ENCODE results near the gene ADAR. TPM values are rescaled to one million over a fixed set of nuclear protein-coding genes. Genes with fewer than 3 reads are reported as not detected.

Gene ADAR
- total and polyA plus RNA-seq, 2 donors (not counting 3 experiments of a cell fraction or from before 2014, with no cell fraction given) = 88.2 to 141 TPM

- no peaks in the 10 kb centered on the region for H4K20me1 ChIP-seq (replicated peaks; ENCODE audit: control insufficient read depth, extremely low read depth, insufficient read depth, low read length)
- CTCF ChIA-PET = interaction anchor here (0.7 to 1.0 kb wide), 2 partner anchors 13 to 93 kb away, joined by 4 to 5 read pairs; no protein-coding TSS in a partner anchor
- dilution Hi-C loops (cut with MboI; ENCODE audit: extremely low pct_ligation_motif_present, low sequenced_read_pairs) = no loop called here
- H3K4me3 ChIP-seq (replicated peaks in 1 of 3; ENCODE audit: insufficient read depth in 1 of 3, low read depth in 1 of 3, low read length in 3 of 3) = no peak overlapping the region
- no peak overlapping the region for H3K4me2 ChIP-seq (ENCODE audit: insufficient read depth, low read length)
- H3K9ac ChIP-seq (replicated peaks; ENCODE audit: extremely low read depth, insufficient read depth, low read length) = no peak overlapping the region
- no peaks in the 10 kb centered on the region for H3K36me3 ChIP-seq (ENCODE audit: control insufficient read depth in 2 of 2, extremely low read depth in 1 of 2, insufficient read depth in 2 of 2, low read length in 2 of 2)
- POLR2A ChIA-PET = no interaction called here
- intact Hi-C loops (cut with micrococcal nuclease) = no loop called here
- no peaks in the 10 kb centered on the region for H3K9me3 ChIP-seq (replicated peaks; ENCODE audit: control insufficient read depth, insufficient read depth, low read length)
- DNase-seq (ENCODE audit: low read depth, low spot score) = no peak
- no peak overlapping the region for H2AFZ ChIP-seq (ENCODE audit: low read depth, low read length)
- H3K27me3 ChIP-seq (ENCODE audit: control insufficient read depth in 2 of 2, insufficient read depth in 2 of 2, low read length in 2 of 2) = peaks cover 3% of the 10 kb centered on the region in 2 experiments
- no peak for TF ChIP-seq MYC (IDR thresholded peaks at IDR 0.05; ENCODE audit: low read depth, low read length)
- TF ChIP-seq EZH2 (IDR thresholded peaks at IDR 0.05; ENCODE audit: borderline replicate concordance, low read depth, low read length, severe bottlenecking) = no peak
- no peak for TF ChIP-seq FOS (IDR thresholded peaks at IDR 0.05; ENCODE audit: borderline replicate concordance, insufficient read depth, low read length)
- TF ChIP-seq CTCF (IDR thresholded peaks at IDR 0.05; ENCODE audit: extremely low read depth in 1 of 2, insufficient read depth in 1 of 2, low read depth in 1 of 2, low read length in 2 of 2) = no peak
- no peak for TF ChIP-seq POLR2A (IDR thresholded peaks at IDR 0.05; ENCODE audit: low read depth, low read length)
- no peak for TF ChIP-seq JUN (IDR thresholded peaks at IDR 0.05; ENCODE audit: borderline replicate concordance, insufficient read depth, insufficient read length, low read depth)
- TF ChIP-seq, protein P1, sequence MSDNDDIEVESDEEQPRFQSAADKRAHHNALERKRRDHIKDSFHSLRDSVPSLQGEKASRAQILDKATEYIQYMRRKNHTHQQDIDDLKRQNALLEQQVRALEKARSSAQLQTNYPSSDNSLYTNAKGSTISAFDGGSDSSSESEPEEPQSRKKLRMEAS (IDR thresholded peaks at IDR 0.05; ENCODE audit: insufficient read depth, insufficient read length) = no peak
- no peak for TF ChIP-seq GATA2 (IDR thresholded peaks at IDR 0.05; ENCODE audit: insufficient read depth, insufficient read length, low read depth, low read length)
- TF ChIP-seq POLR2AphosphoS5 (IDR thresholded peaks at IDR 0.05; ENCODE audit: insufficient read depth, low read depth, low read length) = no peak
- no peaks in the 10 kb centered on the region for H3K9me1 ChIP-seq (replicated peaks; ENCODE audit: control insufficient read depth, extremely low read depth, insufficient read depth, low read length)
- no peaks in the 10 kb centered on the region for H3K4me1 ChIP-seq (ENCODE audit: control insufficient read depth, extremely low read depth, insufficient read depth, low read length)
- no peak overlapping the region for H3K27ac ChIP-seq (ENCODE audit: insufficient read depth, low read depth, low read length)
- BruUV-seq (replicated peaks) = no TSS peak
- H3K79me2 ChIP-seq (ENCODE audit: control insufficient read depth, insufficient read depth, low read length) = no peaks in the 10 kb centered on the region
- no peak for FAIRE-seq
These were observed 35.4 kb downstream of the ADAR start for GRCh38 chr1:154572468-154573167.

Data from endothelial cell of umbilical vein (primary cell).